Upper lobe of left lung (tissue), 6 donors: ENCODE measurements around the gene C1orf21. TPM values are rescaled to one million over a fixed set of nuclear protein-coding genes. Genes with fewer than 3 reads are reported as not detected.

Source experiments
- ATAC-seq, 2 donors: fragments of 200-7000 bp; cut with Tn5 transposase; one replicate each; pipeline ENCODE4 v1.9.1; 2022; ENCODE audit warnings: mild to moderate bottlenecking in 2 of 2, moderate library complexity in 2 of 2; ENCODE audit not compliant: low FRiP score in 2 of 2
- DNase-seq, 2 donors: peaks; one replicate each; pipeline ENCODE4 v3.0.0-alpha.2; 2019 to 2020
- H3K27ac ChIP-seq, 4 donors: fragments of 200-600 bp; sonication (generic); one replicate each; pipeline ENCODE4 v1.5.1; 2016 to 2019
- H3K27me3 ChIP-seq, 4 donors: fragments of 200-600 bp; sonication (generic); one replicate each; pipeline ENCODE4 v1.5.1; 2017 to 2019
- H3K36me3 ChIP-seq, 4 donors: fragments of 200-600 bp; sonication (generic); one replicate each; pipeline ENCODE4 v1.5.1; 2016 to 2019
- H3K4me1 ChIP-seq, 4 donors: fragments of 200-600 bp; sonication (generic); one replicate each; pipeline ENCODE4 v1.5.1; 2018 to 2019
- H3K4me3 ChIP-seq, 4 donors: fragments of 200-600 bp; sonication (generic); one replicate each; pipeline ENCODE4 v1.5.1; 2017 to 2019; ENCODE audit warnings: mild to moderate bottlenecking in 2 of 4, moderate library complexity in 1 of 4
- H3K9me3 ChIP-seq, 4 donors: fragments of 200-600 bp; sonication (generic); one replicate each; pipeline ENCODE4 v1.5.1; 2018 to 2019
- CTCF ChIP-seq, 6 experiments: fragments of 450-650 bp in 4 of 6; fragments of 200-600 bp in 2 of 6; sonication (generic) in 2 of 6; IDR thresholded peaks; one replicate each; pipeline ENCODE4 v1.5.1; 2016 to 2019; ENCODE audit warnings: antibody characterized with exemption in 6 of 6
- EP300 ChIP-seq, 4 donors: sonication (generic); formaldehyde crosslinking; IDR thresholded peaks; one replicate each; pipeline ENCODE4 v1.5.1; 2017; ENCODE audit warnings: antibody characterized with exemption in 4 of 4, control low read depth in 2 of 4
- POLR2A ChIP-seq, 4 donors: fragments of 450-650 bp; IDR thresholded peaks; one replicate each; pipeline ENCODE4 v1.5.1; 2016 to 2017; ENCODE audit warnings: antibody characterized with exemption in 4 of 4, mild to moderate bottlenecking in 2 of 4
- POLR2AphosphoS5 ChIP-seq, 2 donors: sonication (generic); formaldehyde crosslinking; IDR thresholded peaks; one replicate each; pipeline ENCODE4 v1.5.1; 2017; ENCODE audit warnings: antibody characterized with exemption in 2 of 2
- WGBS, 2 donors: methylation state at CpG; one replicate each; pipeline ENCODE4 v1.1.5; 2017 to 2018; 5-methylcytosine and 5-hydroxymethylcytosine counted together
- total RNA-seq, 6 donors: library from RNA; depleted of rRNA in 4 of 6; stranded (reverse); fragments of >200 nt in 4 of 6; gene quantifications; one replicate each; pipeline versions ENCODE4 v1.1.0 to v1.2.1, GENCODE V29; 2016 to 2021
- donor health status: DM: no; HTN: no; CAD: no; lungs with moderate emphysema.
- donor health status: DM: no; HTN: yes; CAD: no; lungs with severe emphysema.

The C1orf21 gene
- total RNA-seq, 6 donors from 2014 or later: 21.4 to 110 (median 49.2) TPM

DNA sequence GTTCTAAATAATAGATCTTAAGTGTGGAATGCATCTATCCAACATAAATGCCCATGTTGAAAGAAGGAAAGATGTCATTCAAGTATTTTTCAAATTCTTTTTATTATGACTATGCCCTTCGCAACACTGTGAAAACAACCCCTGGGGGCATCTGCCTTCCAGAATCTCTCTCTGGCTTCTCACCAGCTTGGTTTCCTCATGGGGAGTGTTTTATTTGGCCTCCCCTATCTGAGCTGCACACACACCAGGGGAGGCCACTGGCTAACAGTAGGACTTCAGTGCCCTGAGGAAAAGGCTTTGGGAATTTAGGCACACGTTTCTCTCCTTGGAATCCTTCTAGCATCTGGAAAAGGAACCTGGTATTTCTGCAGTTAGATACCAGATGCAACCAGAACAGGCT lies 237.2 kb downstream of the C1orf21 start:
- no peaks in the 10 kb centered on the region for H3K27me3 ChIP-seq
- peaks cover 0 to 30% (median 11%) of the 10 kb centered on the region in 4 donors for H3K4me1 ChIP-seq
- DNase-seq (no peak), ATAC-seq (no peak)
- no peak overlapping the region for H3K4me3 ChIP-seq
- H3K27ac ChIP-seq: no peak overlapping the region
- H3K9me3 ChIP-seq: no peaks in the 10 kb centered on the region
- WGBS, 2 donors: 77 to 93% methylated on average over 2 of the region's 2 CpGs
- TF ChIP-seq POLR2A (IDR thresholded peaks at IDR 0.05) (no peak), CTCF (IDR thresholded peaks at IDR 0.05) (no peak), EP300 (IDR thresholded peaks at IDR 0.05) (no peak)
- peaks cover 0 to 3% (median 2%) of the 10 kb centered on the region in 4 donors for H3K36me3 ChIP-seq

DNA sequence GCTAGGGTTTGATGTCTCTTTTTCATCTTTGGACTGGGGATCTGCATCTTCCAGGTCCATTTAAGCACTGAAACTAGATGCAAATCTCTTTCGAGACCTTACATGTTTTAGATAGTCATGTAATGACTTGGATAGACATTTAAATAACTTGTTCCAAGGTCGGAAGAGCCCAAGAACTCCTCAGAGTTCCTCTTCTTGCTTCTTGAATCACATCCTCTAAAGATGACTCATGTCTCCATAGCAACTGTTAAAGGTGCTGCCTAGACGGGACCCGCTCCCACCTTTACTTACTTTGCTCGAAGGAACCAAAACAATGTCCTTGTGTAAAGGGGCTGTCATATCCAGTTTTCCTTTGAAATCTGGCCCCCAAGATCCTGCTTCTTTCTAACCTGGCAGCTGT lies 237.8 kb downstream of the C1orf21 start:
- no peak for DNase-seq
- no peaks in the 10 kb centered on the region for H3K27me3 ChIP-seq
- H3K4me1 ChIP-seq: peaks cover 0 to 30% (median 11%) of the 10 kb centered on the region in 4 donors
- TF ChIP-seq CTCF (IDR thresholded peaks at IDR 0.05) (no peak), POLR2A (IDR thresholded peaks at IDR 0.05) (no peak)
- no peaks in the 10 kb centered on the region for H3K9me3 ChIP-seq
- no peak overlapping the region for H3K27ac ChIP-seq
- no peak for ATAC-seq
- WGBS, 2 donors: 83 to 91% methylated on average over 5 of the region's 5 CpGs
- no peak overlapping the region for H3K4me3 ChIP-seq
- H3K36me3 ChIP-seq: peaks cover 0 to 3% (median 2%) of the 10 kb centered on the region in 4 donors

DNA sequence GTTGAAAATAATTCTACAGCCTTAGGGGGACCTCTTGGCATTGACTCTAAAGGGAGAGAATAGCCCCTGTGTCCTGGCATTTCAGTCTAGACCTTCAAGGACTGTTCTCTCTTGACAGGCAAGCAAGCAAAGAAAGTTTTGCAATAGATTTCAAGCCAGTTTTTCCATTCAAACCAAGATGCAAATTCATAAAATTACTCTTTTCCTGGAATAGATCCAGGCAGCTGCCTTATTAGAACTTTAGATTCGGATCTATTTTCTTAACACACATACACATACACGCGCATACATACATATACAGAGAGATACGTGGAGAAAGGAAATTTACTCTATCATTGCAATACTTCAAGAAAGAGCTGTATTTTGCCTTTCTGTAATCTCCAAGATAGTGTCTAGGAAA lies 238.4 kb downstream of the C1orf21 start:
- no peak for DNase-seq
- H3K27me3 ChIP-seq: no peaks in the 10 kb centered on the region
- H3K36me3 ChIP-seq: peaks cover 0 to 3% (median 0%) of the 10 kb centered on the region in 4 donors
- H3K4me3 ChIP-seq: no peak overlapping the region
- 89 to 95% methylated on average over 4 of the region's 4 CpGs for WGBS, 2 donors
- no peak overlapping the region for H3K27ac ChIP-seq
- ATAC-seq: no peak
- TF ChIP-seq EP300 (IDR thresholded peaks at IDR 0.05): no peak
- no peak for TF ChIP-seq POLR2AphosphoS5 (IDR thresholded peaks at IDR 0.05)
- TF ChIP-seq POLR2A (IDR thresholded peaks at IDR 0.05): no peak
- TF ChIP-seq CTCF (IDR thresholded peaks at IDR 0.05): no peak
- peaks cover 0 to 30% (median 11%) of the 10 kb centered on the region in 4 donors for H3K4me1 ChIP-seq
- no peaks in the 10 kb centered on the region for H3K9me3 ChIP-seq

DNA sequence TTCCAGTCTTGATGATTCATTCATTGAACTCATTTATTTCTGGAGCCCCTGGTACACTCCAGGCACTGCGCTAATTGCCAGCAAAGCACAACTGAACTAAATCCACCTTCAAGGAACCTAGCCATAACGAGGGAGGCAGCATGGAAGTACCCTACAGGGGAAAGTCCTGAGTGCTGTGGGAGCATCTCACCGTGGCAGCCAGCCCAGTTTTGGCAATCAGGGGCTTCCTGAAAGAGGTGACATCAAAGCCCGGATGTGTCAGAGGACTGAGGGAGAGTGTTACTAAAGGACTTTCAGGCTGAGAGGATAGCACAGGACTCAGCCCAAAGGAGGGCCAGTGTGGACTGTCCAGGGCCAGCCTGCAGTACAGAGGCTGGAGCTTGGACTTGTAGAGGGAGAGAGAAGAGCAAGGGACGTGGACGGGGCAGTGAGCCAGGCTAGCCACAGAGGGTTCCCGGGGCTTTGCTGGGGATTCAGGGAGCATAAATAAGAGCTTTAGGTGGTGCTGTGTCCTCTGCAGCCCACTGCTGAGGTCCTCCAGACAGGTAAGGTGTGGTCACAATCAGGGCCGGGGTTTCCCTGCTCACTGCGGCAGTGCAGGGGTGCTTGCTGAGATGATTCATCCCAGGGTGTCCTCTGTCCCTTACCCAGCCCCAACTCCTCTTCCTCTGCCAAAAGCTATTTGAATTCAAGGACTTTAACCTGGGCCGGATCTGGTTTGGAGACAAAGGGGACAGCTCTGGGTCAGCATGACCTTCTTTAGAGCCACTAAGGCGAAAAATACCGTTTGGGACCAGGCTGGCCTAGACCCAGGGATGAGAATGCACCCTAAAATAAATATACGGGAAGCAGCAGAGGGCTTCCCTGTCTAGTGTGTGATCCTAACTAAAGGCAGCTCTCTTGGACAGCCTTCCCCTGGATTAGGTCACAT lies 239.5 kb downstream of the C1orf21 start:
- H3K9me3 ChIP-seq: no peaks in the 10 kb centered on the region
- no peak overlapping the region for H3K4me3 ChIP-seq
- peaks cover 0 to 19% (median 7%) of the 10 kb centered on the region in 4 donors for H3K4me1 ChIP-seq
- WGBS, 2 donors: 73 to 79% methylated on average over 11 to 13 of the region's 13 CpGs
- peaks cover 0 to 3% (median 0%) of the 10 kb centered on the region in 4 donors for H3K36me3 ChIP-seq
- H3K27ac ChIP-seq: no peak overlapping the region
- DNase-seq (no peak), ATAC-seq (no peak)
- no peaks in the 10 kb centered on the region for H3K27me3 ChIP-seq
- TF ChIP-seq EP300 (IDR thresholded peaks at IDR 0.05): no peak
- no peak for TF ChIP-seq POLR2A (IDR thresholded peaks at IDR 0.05)

DNA sequence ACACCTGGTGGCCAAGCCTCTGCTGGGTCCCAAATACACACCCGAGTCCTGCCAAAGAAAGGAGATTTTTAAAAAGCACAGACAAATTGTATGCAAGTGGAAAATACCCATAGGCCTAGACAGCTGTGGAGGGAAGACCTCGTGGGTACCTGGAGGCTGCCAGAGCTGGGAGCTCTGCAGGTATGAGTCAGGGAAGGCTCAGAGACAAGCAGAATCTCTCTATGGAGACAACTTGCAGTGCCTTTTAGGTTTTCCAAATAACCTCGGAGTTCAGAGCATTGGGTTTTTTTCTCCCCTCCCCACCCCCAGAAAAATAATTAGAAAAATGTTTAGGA lies 240.1 kb downstream of the C1orf21 start:
- no peak overlapping the region for H3K4me3 ChIP-seq
- DNase-seq (no peak), ATAC-seq (no peak)
- TF ChIP-seq POLR2A (IDR thresholded peaks at IDR 0.05): no peak
- no peak for TF ChIP-seq CTCF (IDR thresholded peaks at IDR 0.05)
- no peak for TF ChIP-seq POLR2AphosphoS5 (IDR thresholded peaks at IDR 0.05)
- no peak for TF ChIP-seq EP300 (IDR thresholded peaks at IDR 0.05)
- H3K36me3 ChIP-seq: peaks cover 0 to 3% (median 0%) of the 10 kb centered on the region in 4 donors
- H3K9me3 ChIP-seq: no peaks in the 10 kb centered on the region
- H3K27me3 ChIP-seq: no peaks in the 10 kb centered on the region
- no peak overlapping the region for H3K27ac ChIP-seq
- H3K4me1 ChIP-seq: peaks cover 0 to 13% (median 5%) of the 10 kb centered on the region in 4 donors
- 90 to 93% methylated on average over 3 of the region's 3 CpGs for WGBS, 2 donors
